Measurements from ENCODE around the gene COX4I1. TPM values are rescaled to one million over a fixed set of nuclear protein-coding genes. Genes with fewer than 3 reads are reported as not detected.

COX4I1 gene
- total RNA-seq, 1 experiment from 2014 or later = 554 TPM

DNA sequence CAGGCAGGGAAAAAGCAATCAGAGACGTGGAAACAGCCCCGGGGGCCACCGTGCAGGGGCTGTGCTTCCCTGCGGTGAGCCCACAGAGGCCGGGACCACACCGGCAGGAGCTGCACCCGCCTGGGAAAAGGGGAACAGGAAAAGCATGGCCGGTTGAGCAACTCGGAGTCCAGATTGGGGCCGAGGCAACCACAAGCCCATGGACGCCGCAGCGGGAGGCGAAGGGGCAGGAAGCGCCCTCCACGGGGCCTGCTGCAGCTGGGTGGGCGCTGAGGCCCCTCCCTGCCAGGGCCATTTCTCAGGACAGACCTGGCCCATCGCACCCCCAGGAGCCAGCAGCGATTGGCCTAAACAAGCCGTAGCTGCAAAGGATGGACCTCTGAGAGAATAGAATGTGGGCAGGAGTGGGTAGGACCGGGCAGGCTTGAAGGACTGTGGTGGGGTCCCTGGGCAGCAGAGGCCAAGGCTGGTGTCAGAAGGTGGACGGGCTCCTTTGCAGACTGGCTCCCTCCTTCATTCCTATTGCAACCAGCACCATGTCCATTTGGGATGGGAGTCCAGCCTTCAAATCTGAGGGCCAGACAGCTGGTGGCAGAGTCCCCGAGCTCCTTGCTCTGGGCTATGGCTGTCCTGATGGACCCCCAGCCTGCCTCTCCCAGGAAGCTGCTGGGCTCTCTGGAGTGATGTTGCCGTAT, 30.4 kb downstream of the COX4I1 start:
- no TSS peak for BruUV-seq (replicated peaks)
- no peaks in the 10 kb centered on the region for H3K36me3 ChIP-seq (ENCODE audit: insufficient read depth, low read length, poor library complexity, severe bottlenecking)
- intact Hi-C loops (cut with micrococcal nuclease; ENCODE audit: unreplicated experiment) = no loop called here
- no peaks in the 10 kb centered on the region for H3K4me1 ChIP-seq (ENCODE audit: insufficient read depth, low read length, poor library complexity, severe bottlenecking)
- CTCF ChIA-PET = no interaction called here
- DNase-seq (ENCODE audit: low spot score) = no peak
- H3K4me3 ChIP-seq (ENCODE audit: low read depth, low read length, poor library complexity, severe bottlenecking) = no peak overlapping the region
- H3K9me3 ChIP-seq (ENCODE audit: low read depth, low read length, poor library complexity, severe bottlenecking) = no peaks in the 10 kb centered on the region
- H3K27me3 ChIP-seq (replicated peaks; ENCODE audit: insufficient read depth, low read depth, low read length, poor library complexity) = peaks cover 48% of the 10 kb centered on the region
- POLR2A ChIA-PET (ENCODE audit: low non-redundant PET) = no interaction called here
- TF ChIP-seq EZH2 (IDR thresholded peaks at IDR 0.05; ENCODE audit: borderline replicate concordance, low read depth, low read length, poor library complexity, severe bottlenecking) = no peak
- TF ChIP-seq, protein P1, sequence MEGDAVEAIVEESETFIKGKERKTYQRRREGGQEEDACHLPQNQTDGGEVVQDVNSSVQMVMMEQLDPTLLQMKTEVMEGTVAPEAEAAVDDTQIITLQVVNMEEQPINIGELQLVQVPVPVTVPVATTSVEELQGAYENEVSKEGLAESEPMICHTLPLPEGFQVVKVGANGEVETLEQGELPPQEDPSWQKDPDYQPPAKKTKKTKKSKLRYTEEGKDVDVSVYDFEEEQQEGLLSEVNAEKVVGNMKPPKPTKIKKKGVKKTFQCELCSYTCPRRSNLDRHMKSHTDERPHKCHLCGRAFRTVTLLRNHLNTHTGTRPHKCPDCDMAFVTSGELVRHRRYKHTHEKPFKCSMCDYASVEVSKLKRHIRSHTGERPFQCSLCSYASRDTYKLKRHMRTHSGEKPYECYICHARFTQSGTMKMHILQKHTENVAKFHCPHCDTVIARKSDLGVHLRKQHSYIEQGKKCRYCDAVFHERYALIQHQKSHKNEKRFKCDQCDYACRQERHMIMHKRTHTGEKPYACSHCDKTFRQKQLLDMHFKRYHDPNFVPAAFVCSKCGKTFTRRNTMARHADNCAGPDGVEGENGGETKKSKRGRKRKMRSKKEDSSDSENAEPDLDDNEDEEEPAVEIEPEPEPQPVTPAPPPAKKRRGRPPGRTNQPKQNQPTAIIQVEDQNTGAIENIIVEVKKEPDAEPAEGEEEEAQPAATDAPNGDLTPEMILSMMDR (conservative IDR thresholded peaks at IDR 0.05; ENCODE audit: low read depth, low read length) = no peak
- no peak overlapping the region for H3K27ac ChIP-seq (ENCODE audit: low read depth, low read length, poor library complexity, severe bottlenecking)

DNA sequence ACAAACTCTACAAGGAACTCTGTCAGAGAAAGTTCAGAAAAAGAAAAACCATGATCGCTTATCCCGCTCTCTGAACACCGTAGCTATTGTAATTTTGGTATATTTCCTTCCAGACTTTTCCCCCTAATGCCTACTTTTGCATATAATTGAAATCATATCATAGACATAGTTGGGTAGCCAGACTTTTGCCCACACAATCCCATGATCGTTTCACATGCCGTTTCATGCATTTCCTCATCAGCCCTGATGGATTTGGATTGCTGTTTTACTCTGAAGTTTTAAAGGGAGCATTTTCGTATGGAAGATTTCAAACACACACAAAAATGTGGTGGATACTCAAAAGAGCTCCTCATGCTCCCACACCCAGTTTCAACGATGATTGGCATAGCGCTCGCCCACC, 31.3 kb downstream of the COX4I1 start:
- Histone ChIP-seq H3K4me1 (ENCODE audit: insufficient read depth, low read length, poor library complexity, severe bottlenecking) (no peaks in the 10 kb centered on the region), H3K4me3 (ENCODE audit: low read depth, low read length, poor library complexity, severe bottlenecking) (no peak overlapping the region), H3K27ac (ENCODE audit: low read depth, low read length, poor library complexity, severe bottlenecking) (no peak overlapping the region), H3K9me3 (ENCODE audit: low read depth, low read length, poor library complexity, severe bottlenecking) (no peaks in the 10 kb centered on the region), H3K36me3 (ENCODE audit: insufficient read depth, low read length, poor library complexity, severe bottlenecking) (no peaks in the 10 kb centered on the region), H3K27me3 (replicated peaks; ENCODE audit: insufficient read depth, low read depth, low read length, poor library complexity) (peaks cover 50% of the 10 kb centered on the region)
- intact Hi-C loops (cut with micrococcal nuclease; ENCODE audit: unreplicated experiment) = no loop called here
- no TSS peak for BruUV-seq (replicated peaks)
- no peak for TF ChIP-seq EZH2 (IDR thresholded peaks at IDR 0.05; ENCODE audit: borderline replicate concordance, low read depth, low read length, poor library complexity, severe bottlenecking)
- TF ChIP-seq, protein P1 (conservative IDR thresholded peaks at IDR 0.05; ENCODE audit: low read depth, low read length) = no peak
- POLR2A ChIA-PET (ENCODE audit: low non-redundant PET) = no interaction called here
- DNase-seq (ENCODE audit: low spot score) = no peak
- CTCF ChIA-PET = no interaction called here

DNA sequence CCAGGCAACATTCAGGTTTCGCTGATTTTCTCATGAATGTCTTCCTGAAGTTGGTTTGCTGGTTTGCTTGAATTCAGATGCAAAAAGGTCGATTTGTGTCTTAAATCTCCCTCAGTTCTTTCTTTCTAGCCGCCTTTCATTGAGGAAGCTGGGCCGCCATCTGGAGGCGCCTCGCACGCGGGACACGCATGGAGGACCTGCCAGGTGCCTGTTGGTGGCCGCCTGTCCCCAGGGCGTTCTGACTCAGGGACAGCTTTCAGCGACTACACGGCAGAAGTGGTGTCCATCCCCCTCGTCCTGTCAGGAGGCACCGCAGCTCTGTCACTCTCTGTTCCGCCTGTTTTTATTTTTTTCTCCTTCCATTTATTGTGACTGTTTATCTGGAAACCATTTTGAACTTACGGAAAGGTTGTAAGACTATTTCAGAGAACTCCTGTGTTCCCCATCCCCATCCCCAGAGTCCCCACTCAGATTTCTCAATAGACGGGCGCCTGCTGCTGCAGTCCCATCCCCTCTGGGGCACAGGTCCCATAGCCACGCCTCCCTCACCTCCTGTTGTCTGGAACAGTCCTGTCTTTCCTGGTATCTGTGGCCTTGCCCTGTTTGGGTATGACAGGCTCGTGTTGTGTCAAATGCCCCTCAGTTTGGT, 33.2 kb downstream of the COX4I1 start:
- no peak for DNase-seq (ENCODE audit: low spot score)
- TF ChIP-seq EZH2 (IDR thresholded peaks at IDR 0.05; ENCODE audit: borderline replicate concordance, low read depth, low read length, poor library complexity, severe bottlenecking) = no peak
- TF ChIP-seq, protein P1 (conservative IDR thresholded peaks at IDR 0.05; ENCODE audit: low read depth, low read length) = no peak
- no peak overlapping the region for H3K4me3 ChIP-seq (ENCODE audit: low read depth, low read length, poor library complexity, severe bottlenecking)
- no peaks in the 10 kb centered on the region for H3K36me3 ChIP-seq (ENCODE audit: insufficient read depth, low read length, poor library complexity, severe bottlenecking)
- no peaks in the 10 kb centered on the region for H3K4me1 ChIP-seq (ENCODE audit: insufficient read depth, low read length, poor library complexity, severe bottlenecking)
- BruUV-seq (replicated peaks) = no TSS peak
- no peak overlapping the region for H3K27ac ChIP-seq (ENCODE audit: low read depth, low read length, poor library complexity, severe bottlenecking)
- no peaks in the 10 kb centered on the region for H3K9me3 ChIP-seq (ENCODE audit: low read depth, low read length, poor library complexity, severe bottlenecking)
- ChIA-PET POLR2A (ENCODE audit: low non-redundant PET) (no interaction called here), CTCF (no interaction called here)
- peaks cover 61% of the 10 kb centered on the region for H3K27me3 ChIP-seq (replicated peaks; ENCODE audit: insufficient read depth, low read depth, low read length, poor library complexity)
- intact Hi-C loops (cut with micrococcal nuclease; ENCODE audit: unreplicated experiment) = no loop called here

Measured in A673 (cell line).